ENCODE results near the gene CLDN10.
"Not testable (repeated sequence)": the region's sequence is repeated elsewhere in the genome, so short reads cannot be mapped to it uniquely, and the experiment has no call there.

CLDN10 gene

GRCh38 chr13:95552539-95553441 lies at the start of gene CLDN10:
Gene CLDN10 (plus strand): TSS chr13:95552720. CDS start chr13:95552754, 34 bp downstream.
- DNase-seq (ENCODE audit: low spot score), result no peak

GRCh38 chr13:95503662-95504061 lies 48.9 kb upstream of the CLDN10 start:
- no peak for DNase-seq (ENCODE audit: low spot score)

- DNase-seq (ENCODE audit: low spot score), result no peak
Measured at GRCh38 chr13:95505265-95505664, 47.3 kb upstream of the CLDN10 start.

- no peak for DNase-seq (ENCODE audit: low spot score)
Measured at GRCh38 chr13:95505986-95506385, 46.5 kb upstream of the CLDN10 start.

GRCh38 chr13:95507991-95508390 lies 44.5 kb upstream of the CLDN10 start:
- DNase-seq (ENCODE audit: low spot score), result no peak

GRCh38 chr13:95508996-95509395 lies 43.5 kb upstream of the CLDN10 start:
- no peak for DNase-seq (ENCODE audit: low spot score)

GRCh38 chr13:95509521-95510310 lies 42.8 kb upstream of the CLDN10 start:
- DNase-seq (ENCODE audit: low spot score), result peak; percentile 37

- DNase-seq (ENCODE audit: low spot score), result no peak
Measured at GRCh38 chr13:95510950-95511349, 41.6 kb upstream of the CLDN10 start.

- no peak for DNase-seq (ENCODE audit: low spot score)
Measured at GRCh38 chr13:95512424-95512823, 40.1 kb upstream of the CLDN10 start.

GRCh38 chr13:95512957-95513356 lies 39.6 kb upstream of the CLDN10 start:
- DNase-seq (ENCODE audit: low spot score), result no peak

GRCh38 chr13:95515606-95516005 lies 36.9 kb upstream of the CLDN10 start:
- not testable (repeated sequence) for DNase-seq (ENCODE audit: low spot score)

GRCh38 chr13:95516021-95516420 lies 36.5 kb upstream of the CLDN10 start:
- no peak for DNase-seq (ENCODE audit: low spot score)

- no peak for DNase-seq (ENCODE audit: low spot score)
Measured at GRCh38 chr13:95516492-95516891, 36.0 kb upstream of the CLDN10 start.

- no peak for DNase-seq (ENCODE audit: low spot score)
Measured at GRCh38 chr13:95523598-95523997, 28.9 kb upstream of the CLDN10 start.

- no peak for DNase-seq (ENCODE audit: low spot score)
Measured at GRCh38 chr13:95524264-95524901, 28.1 kb upstream of the CLDN10 start.

- no peak for DNase-seq (ENCODE audit: low spot score)
Measured at GRCh38 chr13:95527955-95528354, 24.6 kb upstream of the CLDN10 start.

GRCh38 chr13:95530178-95530577 lies 22.3 kb upstream of the CLDN10 start:
- DNase-seq (ENCODE audit: low spot score), result no peak

- DNase-seq (ENCODE audit: low spot score), result no peak
Measured at GRCh38 chr13:95533545-95534160, 18.9 kb upstream of the CLDN10 start.

- no peak for DNase-seq (ENCODE audit: low spot score)
Measured at GRCh38 chr13:95535243-95535642, 17.3 kb upstream of the CLDN10 start.

GRCh38 chr13:95536632-95537241 lies 15.8 kb upstream of the CLDN10 start:
- no peak for DNase-seq (ENCODE audit: low spot score)

- no peak for DNase-seq (ENCODE audit: low spot score)
Measured at GRCh38 chr13:95540888-95541287, 11.6 kb upstream of the CLDN10 start.

GRCh38 chr13:95541308-95541707 lies 11.2 kb upstream of the CLDN10 start:
- no peak for DNase-seq (ENCODE audit: low spot score)
